Neuronal stem cell (in vitro differentiated cells): ENCODE data around the gene TCP11L1.

ENCODE experiments used
- DNase-seq: peaks from one replicate; pipeline ENCODE4 v3.0.0-alpha.2; 2013; ENCODE audit warnings: low spot score
- H2AFZ ChIP-seq: one replicate; pipeline ENCODE4 v1.6.1; 2013; ENCODE audit warnings: mild to moderate bottlenecking, low read length, inconsistent platforms
- H2AK5ac ChIP-seq: 2 replicates; pipeline ENCODE4 v1.6.1; 2013; ENCODE audit warnings: low read depth, mild to moderate bottlenecking, inconsistent platforms, low read length, moderate library complexity, mixed read lengths
- H2BK120ac ChIP-seq: 2 replicates; pipeline ENCODE4 v1.6.1; 2013; ENCODE audit warnings: low read depth, mild to moderate bottlenecking, inconsistent platforms, low read length, moderate library complexity, mixed read lengths
- H2BK12ac ChIP-seq: one replicate; pipeline ENCODE4 v1.6.1; 2013; ENCODE audit warnings: low read length, inconsistent platforms
- H2BK15ac ChIP-seq: 2 replicates; pipeline ENCODE4 v1.6.1; 2013; ENCODE audit warnings: mild to moderate bottlenecking, low read length, inconsistent platforms, mixed read lengths
- H2BK5ac ChIP-seq: one replicate; pipeline ENCODE4 v1.6.1; 2013; ENCODE audit warnings: inconsistent platforms, mild to moderate bottlenecking, low read length, moderate library complexity
- H3K14ac ChIP-seq: one replicate; pipeline ENCODE4 v1.6.1; 2013; ENCODE audit warnings: low read length, inconsistent platforms
- H3K18ac ChIP-seq: 2 replicates; pipeline ENCODE4 v1.6.1; 2013; ENCODE audit warnings: low read length, inconsistent platforms
- H3K23ac ChIP-seq: 2 replicates; pipeline ENCODE4 v1.6.1; 2013; ENCODE audit warnings: low read depth, mild to moderate bottlenecking, mixed read lengths, low read length, inconsistent platforms; ENCODE audit not compliant: poor library complexity
- H3K27ac ChIP-seq: replicated peaks from 3 replicates; pipeline ENCODE4 v1.5.1; 2013; ENCODE audit warnings: low read length, inconsistent platforms
- H3K27me3 ChIP-seq, 3 experiments: 2 replicates each; pipeline ENCODE4 v1.6.1; 2013; ENCODE audit warnings: low read length in 3 of 3, mild to moderate bottlenecking in 2 of 3, inconsistent platforms in 1 of 3, low read depth in 1 of 3, mixed read lengths in 1 of 3, moderate library complexity in 1 of 3; ENCODE audit not compliant: control insufficient read depth in 3 of 3, insufficient read depth in 3 of 3
- H3K36me3 ChIP-seq, 2 donors: replicated peaks in 1 of 2; 2 replicates each; pipeline ENCODE4 v1.6.1; 2013; ENCODE audit warnings: low read length in 2 of 2; ENCODE audit not compliant: control insufficient read depth in 2 of 2, insufficient read depth in 2 of 2
- H3K4ac ChIP-seq: 2 replicates; pipeline ENCODE4 v1.6.1; 2013; ENCODE audit warnings: inconsistent platforms, mild to moderate bottlenecking, low read length, moderate library complexity
- H3K4me1 ChIP-seq, 2 donors: 1 replicate in 1 of 2; 2 replicates in 1 of 2; pipeline ENCODE4 v1.6.1; 2013; ENCODE audit warnings: low read length in 2 of 2, low read depth in 1 of 2; ENCODE audit not compliant: control insufficient read depth in 2 of 2, insufficient read depth in 1 of 2
- H3K4me2 ChIP-seq: one replicate; pipeline ENCODE4 v1.6.1; 2013; ENCODE audit warnings: mild to moderate bottlenecking, low read length, inconsistent platforms; ENCODE audit not compliant: insufficient read depth, poor library complexity, severe bottlenecking
- H3K4me3 ChIP-seq, 2 donors: 2 replicates each; pipeline ENCODE4 v1.5.1; 2013; ENCODE audit warnings: low read length in 2 of 2, mild to moderate bottlenecking in 2 of 2, inconsistent platforms in 1 of 2, moderate library complexity in 1 of 2
- H3K79me1 ChIP-seq: one replicate; pipeline ENCODE4 v1.6.1; 2013; ENCODE audit warnings: low read depth, mild to moderate bottlenecking, inconsistent platforms, low read length, moderate library complexity
- H3K9ac ChIP-seq: one replicate; pipeline ENCODE4 v1.6.1; 2013; ENCODE audit warnings: mild to moderate bottlenecking, low read depth, low read length, inconsistent platforms; ENCODE audit not compliant: poor library complexity
- H3K9me3 ChIP-seq, 2 donors: replicated peaks in 1 of 2; 2 replicates each; pipeline versions ENCODE3 to v1.6.1; 2013; ENCODE audit warnings: low read length in 2 of 2, mild to moderate bottlenecking in 2 of 2, inconsistent platforms in 1 of 2, low read depth in 1 of 2, mixed read lengths in 1 of 2, moderate library complexity in 1 of 2; ENCODE audit not compliant: control insufficient read depth in 2 of 2, insufficient read depth in 1 of 2
- H4K8ac ChIP-seq: one replicate; pipeline ENCODE4 v1.6.1; 2013; ENCODE audit warnings: low read depth, mild to moderate bottlenecking, inconsistent platforms, low read length, moderate library complexity
- H4K91ac ChIP-seq: one replicate; pipeline ENCODE4 v1.6.1; 2013; ENCODE audit warnings: low read length, low read depth, mild to moderate bottlenecking, inconsistent platforms; ENCODE audit not compliant: poor library complexity
- WGBS, 2 donors: extraction: QIAGEN DNeasy Blood & Tissue Kit; methylation state at CpG; one replicate each; pipeline ENCODE4 v1.1.7; 2013; ENCODE audit warnings: missing lambda C conversion rate in 2 of 2, mixed read lengths in 1 of 2; ENCODE audit not compliant: insufficient read length in 2 of 2, insufficient replicate concordance in 1 of 2; ENCODE audit errors: extremely low coverage in 2 of 2; 5-methylcytosine and 5-hydroxymethylcytosine counted together

Gene TCP11L1

DNA sequence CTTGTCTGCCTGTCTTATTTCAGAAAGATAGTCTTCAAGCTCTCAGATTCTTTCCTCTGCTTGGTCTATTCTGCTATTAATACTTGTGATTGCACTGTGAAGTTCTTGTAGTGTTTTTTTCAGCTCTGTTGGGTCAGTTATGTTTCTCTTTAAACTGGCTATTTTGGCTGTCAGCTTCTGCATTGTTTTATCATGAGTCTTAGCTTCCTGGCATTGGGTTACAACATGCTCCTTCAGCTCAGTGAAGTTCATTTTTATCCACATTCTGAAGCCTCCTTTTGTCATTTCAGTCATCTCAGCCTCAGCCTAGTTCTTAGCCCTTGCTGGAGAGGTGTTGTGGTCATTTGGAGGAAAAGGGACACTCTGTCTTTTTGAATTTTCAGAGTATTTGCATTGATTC is 39.2 kb upstream of the TCP11L1 start:
- H3K9ac ChIP-seq = no peak overlapping the region
- H4K91ac ChIP-seq = no peak overlapping the region
- H2AFZ ChIP-seq = no peak overlapping the region
- no peak for DNase-seq
- no peak overlapping the region for H2BK5ac ChIP-seq
- H4K8ac ChIP-seq = no peak overlapping the region
- no peak overlapping the region for H2BK12ac ChIP-seq
- no peak overlapping the region for H2BK120ac ChIP-seq
- no peak overlapping the region for H3K4me3 ChIP-seq
- H3K14ac ChIP-seq = no peak overlapping the region
- H3K4ac ChIP-seq = no peak overlapping the region
- no peaks in the 10 kb centered on the region for H3K9me3 ChIP-seq
- H3K23ac ChIP-seq = no peak overlapping the region
- H3K18ac ChIP-seq = no peak overlapping the region
- H2BK15ac ChIP-seq = no peak overlapping the region
- H3K27me3 ChIP-seq = no peaks in the 10 kb centered on the region
- no peaks in the 10 kb centered on the region for H3K4me1 ChIP-seq
- H2AK5ac ChIP-seq = no peak overlapping the region
- H3K79me1 ChIP-seq = no peaks in the 10 kb centered on the region
- no peak overlapping the region for H3K4me2 ChIP-seq
- no peaks in the 10 kb centered on the region for H3K36me3 ChIP-seq
- no peak overlapping the region for H3K27ac ChIP-seq

DNA sequence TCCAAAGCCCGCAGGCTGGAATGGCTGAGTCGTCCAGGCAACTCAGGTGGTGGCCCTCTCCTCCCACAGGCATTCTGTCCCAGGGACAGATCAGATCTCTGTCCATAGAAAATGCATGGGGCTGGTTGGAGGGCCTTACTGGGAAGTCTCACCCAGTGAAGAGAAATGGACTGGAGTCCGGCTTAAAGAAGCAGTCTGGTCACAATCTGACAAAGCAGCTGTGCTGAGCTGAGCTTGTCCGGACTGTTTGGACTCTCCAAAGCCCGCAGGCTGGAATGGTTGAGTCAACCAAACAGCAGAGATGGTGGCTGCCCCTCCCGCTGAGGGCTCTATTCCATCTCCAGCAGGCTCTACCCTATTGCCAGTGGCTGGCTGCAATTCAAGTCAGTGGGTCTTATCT is 38.1 kb upstream of the TCP11L1 start:
- H3K4me2 ChIP-seq = no peak overlapping the region
- H2AFZ ChIP-seq = no peak overlapping the region
- H2BK5ac ChIP-seq = no peak overlapping the region
- no CpG with 5 or more reads among the region's 6 CpGs for WGBS, 2 donors
- H3K4me1 ChIP-seq = no peaks in the 10 kb centered on the region
- H3K36me3 ChIP-seq = no peaks in the 10 kb centered on the region
- H2BK12ac ChIP-seq = no peak overlapping the region
- no peak overlapping the region for H3K27ac ChIP-seq
- H2AK5ac ChIP-seq = no peak overlapping the region
- H3K23ac ChIP-seq = no peak overlapping the region
- no peaks in the 10 kb centered on the region for H3K9me3 ChIP-seq
- no peak overlapping the region for H3K4me3 ChIP-seq
- H3K79me1 ChIP-seq = no peaks in the 10 kb centered on the region
- no peak overlapping the region for H3K18ac ChIP-seq
- no peak for DNase-seq
- no peak overlapping the region for H4K8ac ChIP-seq
- peaks cover 0 to under 1% (median 0%) of the 10 kb centered on the region in 3 experiments for H3K27me3 ChIP-seq
- H3K14ac ChIP-seq = no peak overlapping the region
- H3K9ac ChIP-seq = no peak overlapping the region
- H4K91ac ChIP-seq = no peak overlapping the region
- no peak overlapping the region for H3K4ac ChIP-seq
- H2BK120ac ChIP-seq = no peak overlapping the region
- H2BK15ac ChIP-seq = no peak overlapping the region

DNA sequence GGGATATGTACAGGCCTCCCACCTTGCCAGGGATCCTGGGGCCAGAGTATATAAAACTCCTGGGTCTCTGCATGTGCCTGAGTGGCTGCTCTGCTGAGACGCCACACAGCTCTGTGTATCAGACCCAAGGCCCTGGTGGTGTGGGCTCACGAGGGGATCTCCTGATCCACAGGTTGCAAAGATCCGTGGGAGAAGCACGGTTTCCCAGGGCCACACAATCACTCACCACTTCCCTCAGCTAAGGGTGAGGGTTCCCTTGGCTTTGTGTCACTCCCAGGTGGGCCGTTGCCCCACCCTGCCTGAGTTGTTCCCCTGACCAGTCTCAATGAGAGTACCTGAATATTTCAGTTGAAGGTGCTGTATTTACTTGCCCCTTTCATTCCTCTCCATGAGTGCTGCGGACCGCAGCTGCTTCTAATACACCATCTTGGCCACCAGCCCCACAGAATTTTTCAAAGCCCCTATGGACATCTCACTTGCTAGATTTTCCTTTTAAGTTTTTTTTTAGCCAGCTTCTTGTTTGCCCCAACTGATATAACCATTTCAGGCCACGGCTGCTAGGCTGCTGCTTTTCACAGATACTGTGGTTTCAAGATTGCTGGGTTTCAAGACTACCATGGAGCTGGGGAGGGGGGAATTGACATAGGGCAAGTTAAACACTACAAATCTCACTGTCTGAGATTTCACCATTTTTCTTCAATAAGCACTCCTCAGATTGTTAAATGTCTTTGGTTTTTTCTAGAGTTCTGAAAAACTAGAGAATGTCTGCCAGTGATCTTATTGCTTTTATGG is 37.4 kb upstream of the TCP11L1 start:
- no peak overlapping the region for H2BK120ac ChIP-seq
- no peak overlapping the region for H3K4me3 ChIP-seq
- no peak overlapping the region for H3K4ac ChIP-seq
- no peak overlapping the region for H2BK12ac ChIP-seq
- no peak overlapping the region for H3K9ac ChIP-seq
- H3K27me3 ChIP-seq = peaks cover 0 to 3% (median 0%) of the 10 kb centered on the region in 3 experiments
- no peaks in the 10 kb centered on the region for H3K4me1 ChIP-seq
- H4K8ac ChIP-seq = no peak overlapping the region
- H3K4me2 ChIP-seq = no peak overlapping the region
- H3K23ac ChIP-seq = no peak overlapping the region
- H2AFZ ChIP-seq = no peak overlapping the region
- no peak overlapping the region for H4K91ac ChIP-seq
- no peak overlapping the region for H2AK5ac ChIP-seq
- no peaks in the 10 kb centered on the region for H3K9me3 ChIP-seq
- H3K18ac ChIP-seq = no peak overlapping the region
- H3K36me3 ChIP-seq = no peaks in the 10 kb centered on the region
- H3K79me1 ChIP-seq = no peaks in the 10 kb centered on the region
- DNase-seq = no peak
- no peak overlapping the region for H3K14ac ChIP-seq
- H3K27ac ChIP-seq = no peak overlapping the region
- WGBS, 2 donors = no CpG with 5 or more reads among the region's 8 CpGs
- H2BK15ac ChIP-seq = no peak overlapping the region
- H2BK5ac ChIP-seq = no peak overlapping the region

DNA sequence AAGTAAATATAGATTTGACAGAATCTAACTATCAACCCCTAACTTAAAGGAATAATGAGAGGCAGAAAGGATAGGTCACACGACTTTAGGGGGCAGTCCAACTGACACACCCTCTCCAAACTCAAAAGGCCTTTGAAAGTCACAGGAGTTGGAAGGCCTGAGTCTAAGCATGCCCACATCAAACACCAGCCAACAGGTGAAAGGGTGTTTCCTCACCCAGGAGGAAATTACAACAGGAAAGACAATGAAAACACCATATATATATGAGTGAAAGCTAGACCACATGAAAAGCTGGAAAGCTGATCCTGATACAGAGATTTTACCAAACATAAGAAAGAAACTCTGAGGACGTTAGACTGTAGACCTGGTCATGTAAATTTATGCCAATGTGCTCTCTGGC is 34.2 kb upstream of the TCP11L1 start:
- Histone ChIP-seq H3K36me3 (no peaks in the 10 kb centered on the region), H3K27ac (no peak overlapping the region), H3K27me3 (peaks cover 0 to 3% (median 0%) of the 10 kb centered on the region in 3 experiments), H3K4ac (no peak overlapping the region), H3K4me2 (no peak overlapping the region), H2AFZ (no peak overlapping the region), H4K91ac (no peak overlapping the region), H2AK5ac (no peak overlapping the region), H3K9me3 (no peaks in the 10 kb centered on the region), H2BK5ac (no peak overlapping the region), H3K79me1 (no peaks in the 10 kb centered on the region), H2BK15ac (no peak overlapping the region), H3K9ac (no peak overlapping the region), H3K14ac (no peak overlapping the region), H3K23ac (no peak overlapping the region), H2BK120ac (no peak overlapping the region), H2BK12ac (no peak overlapping the region), H4K8ac (no peak overlapping the region), H3K18ac (no peak overlapping the region), H3K4me1 (no peaks in the 10 kb centered on the region), H3K4me3 (no peak overlapping the region)
- no CpG with 5 or more reads among the region's 2 CpGs for WGBS, 2 donors
- DNase-seq = no peak
